ENCODE data around the gene C6.

GRCh38 chr5:41172012-41172411 is 41.3 kb downstream of the C6 start:
- TF ChIP-seq CTCF (IDR thresholded peaks at IDR 0.05 in 8 of 11, conservative IDR thresholded peaks at IDR 0.05 in 3 of 11) (no peak), POLR2A (IDR thresholded peaks at IDR 0.05) (no peak)
